ENCODE data around the gene KRTAP4-12.

DNA sequence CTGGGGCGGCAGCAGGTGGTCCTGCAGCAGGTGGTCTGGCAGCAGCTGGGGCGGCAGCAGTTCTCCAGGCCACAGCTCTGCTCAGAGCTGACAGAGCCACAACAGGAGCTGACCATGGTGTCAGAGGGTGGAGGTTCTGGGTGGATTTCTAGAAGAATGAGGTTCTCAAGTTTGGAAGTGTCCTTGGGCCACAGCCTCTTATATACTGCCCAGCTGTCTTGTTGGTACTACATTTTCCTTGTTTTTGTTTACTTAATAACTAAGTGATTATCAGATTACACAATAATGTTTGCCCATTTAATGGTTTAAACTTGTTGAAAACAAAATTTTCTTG, 25.6 kb upstream of the KRTAP4-12 start, which contains the start of gene KRTAP4-5:
- TF ChIP-seq, protein P1, sequence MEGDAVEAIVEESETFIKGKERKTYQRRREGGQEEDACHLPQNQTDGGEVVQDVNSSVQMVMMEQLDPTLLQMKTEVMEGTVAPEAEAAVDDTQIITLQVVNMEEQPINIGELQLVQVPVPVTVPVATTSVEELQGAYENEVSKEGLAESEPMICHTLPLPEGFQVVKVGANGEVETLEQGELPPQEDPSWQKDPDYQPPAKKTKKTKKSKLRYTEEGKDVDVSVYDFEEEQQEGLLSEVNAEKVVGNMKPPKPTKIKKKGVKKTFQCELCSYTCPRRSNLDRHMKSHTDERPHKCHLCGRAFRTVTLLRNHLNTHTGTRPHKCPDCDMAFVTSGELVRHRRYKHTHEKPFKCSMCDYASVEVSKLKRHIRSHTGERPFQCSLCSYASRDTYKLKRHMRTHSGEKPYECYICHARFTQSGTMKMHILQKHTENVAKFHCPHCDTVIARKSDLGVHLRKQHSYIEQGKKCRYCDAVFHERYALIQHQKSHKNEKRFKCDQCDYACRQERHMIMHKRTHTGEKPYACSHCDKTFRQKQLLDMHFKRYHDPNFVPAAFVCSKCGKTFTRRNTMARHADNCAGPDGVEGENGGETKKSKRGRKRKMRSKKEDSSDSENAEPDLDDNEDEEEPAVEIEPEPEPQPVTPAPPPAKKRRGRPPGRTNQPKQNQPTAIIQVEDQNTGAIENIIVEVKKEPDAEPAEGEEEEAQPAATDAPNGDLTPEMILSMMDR (IDR thresholded peaks at IDR 0.05; ENCODE audit: poor library complexity), result no peak
- TF ChIP-seq EZH2 (IDR thresholded peaks at IDR 0.05; ENCODE audit: borderline replicate concordance), result no peak
- TF ChIP-seq EZH2phosphoT487 (IDR thresholded peaks at IDR 0.05; ENCODE audit: low read depth, severe bottlenecking, unreplicated experiment), result no peak
